DMS114 treated with DMSO at 0.1 percent for 48 hours (cell line): ENCODE results near the gene COLEC11.

Experiments
- DNase-seq: peaks from one replicate; lab custom pipeline; 2025; ENCODE audit not compliant: unreplicated experiment; lab: John Stamatoyannopoulos, UW

Gene COLEC11

GRCh38 chr2:3584608-3585260 is 10.2 kb upstream of the COLEC11 start:
- no peak for DNase-seq

- DNase-seq, result no peak
Measured at GRCh38 chr2:3585261-3586109, 9.4 kb upstream of the COLEC11 start.

GRCh38 chr2:3586220-3586619 is 8.7 kb upstream of the COLEC11 start:
- DNase-seq, result no peak

GRCh38 chr2:3587021-3587420 is 7.9 kb upstream of the COLEC11 start:
- no peak for DNase-seq

GRCh38 chr2:3587432-3587831 is 7.5 kb upstream of the COLEC11 start:
- DNase-seq, result no peak

- no peak for DNase-seq
Measured at GRCh38 chr2:3588084-3588483, 6.8 kb upstream of the COLEC11 start.

GRCh38 chr2:3589086-3589485 is 5.8 kb upstream of the COLEC11 start:
- no peak for DNase-seq

- no peak for DNase-seq
Measured at GRCh38 chr2:3595404-3595803, 492 bp downstream of the COLEC11 start.

GRCh38 chr2:3595985-3596384 is 1.1 kb downstream of the COLEC11 start:
- no peak for DNase-seq

- DNase-seq, result no peak
Measured at GRCh38 chr2:3596901-3597417, 2.0 kb downstream of the COLEC11 start.

- no peak for DNase-seq
Measured at GRCh38 chr2:3597567-3597966, 2.7 kb downstream of the COLEC11 start.

- no peak for DNase-seq
Measured at GRCh38 chr2:3598197-3598910, 3.4 kb downstream of the COLEC11 start.

- no peak for DNase-seq
Measured at GRCh38 chr2:3598912-3599854, 4.3 kb downstream of the COLEC11 start.

GRCh38 chr2:3600256-3600855 is 5.4 kb downstream of the COLEC11 start:
- DNase-seq, result no peak

- no peak for DNase-seq
Measured at GRCh38 chr2:3601561-3602271, 6.8 kb downstream of the COLEC11 start.

GRCh38 chr2:3602553-3603339 is 7.8 kb downstream of the COLEC11 start:
- no peak for DNase-seq

GRCh38 chr2:3603536-3604206 is 8.8 kb downstream of the COLEC11 start:
- DNase-seq, result no peak

- DNase-seq, result no peak
Measured at GRCh38 chr2:3604207-3604877, 9.4 kb downstream of the COLEC11 start.
